ENCODE measurements around the gene OR1N2.

GRCh38 chr9:122506964-122507363 is 45.9 kb upstream of the OR1N2 start:
- TF ChIP-seq CTCF (conservative IDR thresholded peaks at IDR 0.05; ENCODE audit: low read length) (no peak), EZH2phosphoT487 (IDR thresholded peaks at IDR 0.05; ENCODE audit: borderline replicate concordance, low read depth, low read length) (no peak)
